GM12872 (cell line): ENCODE data around the gene EFEMP2.

Experiments
- CTCF ChIP-seq: IDR thresholded peaks from 3 replicates; pipeline ENCODE4 v1.5.1; 2011; ENCODE audit warnings: low read depth, mild to moderate bottlenecking, low read length, moderate library complexity; ENCODE audit not compliant: insufficient read depth

EFEMP2 gene

GRCh38 chr11:65872586-65873317, at the start of gene EFEMP2:
EFEMP2 (minus strand) TSS chr11:65872800; CDS start chr11:65872354, 446 bp downstream.
- no peak for TF ChIP-seq CTCF

- TF ChIP-seq CTCF: no peak
Observed at GRCh38 chr11:65921876-65922275, 49.3 kb upstream of the EFEMP2 start.

- TF ChIP-seq CTCF: no peak
Observed at GRCh38 chr11:65921033-65921555, 48.5 kb upstream of the EFEMP2 start.

GRCh38 chr11:65920372-65920802, 47.8 kb upstream of the EFEMP2 start:
- no peak for TF ChIP-seq CTCF

GRCh38 chr11:65919573-65920371, 47.2 kb upstream of the EFEMP2 start:
- TF ChIP-seq CTCF: no peak

- TF ChIP-seq CTCF: no peak
Observed at GRCh38 chr11:65919141-65919572, 46.6 kb upstream of the EFEMP2 start, which contains the start of gene DRAP1. DRAP1 (plus strand) TSS chr11:65919426; CDS start chr11:65919502, 76 bp downstream.
